HG03159 (cell line): ENCODE data around the gene NKX2-4.

Experiments
- ATAC-seq: cut with Tn5 transposase; IDR thresholded peaks from one replicate; pipeline ENCODE4 v1.9.1; 2021; ENCODE audit warnings: mild to moderate bottlenecking, moderate library complexity; ENCODE audit not compliant: unreplicated experiment

Gene NKX2-4

GRCh38 chr20:21364413-21364812 lies 32.9 kb downstream of the NKX2-4 start:
- ATAC-seq, result no peak

- no peak for ATAC-seq
Observed at GRCh38 chr20:21361266-21361665, 36.1 kb downstream of the NKX2-4 start.

- ATAC-seq, result no peak
Observed at GRCh38 chr20:21360705-21361104, 36.6 kb downstream of the NKX2-4 start.

GRCh38 chr20:21358737-21359136 lies 38.6 kb downstream of the NKX2-4 start:
- no peak for ATAC-seq

DNA sequence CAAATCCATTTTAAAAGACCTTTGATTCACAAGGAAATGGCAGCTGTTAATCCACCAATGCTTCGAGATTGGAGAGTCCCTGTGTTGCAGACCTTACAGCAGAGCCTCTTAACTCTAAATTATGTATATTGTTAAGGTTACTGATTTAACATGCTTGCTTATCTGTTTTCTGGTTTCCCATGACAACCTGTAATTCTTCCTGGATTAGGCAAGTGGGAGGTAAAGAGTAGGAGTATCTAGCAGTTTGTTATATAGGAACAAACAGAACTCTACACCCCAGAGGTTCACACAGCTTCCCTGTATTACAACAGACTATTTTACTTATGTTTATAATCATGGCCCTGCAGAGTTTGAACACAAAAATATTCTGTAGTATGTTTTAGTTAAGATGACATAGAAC lies 39.5 kb downstream of the NKX2-4 start:
- no peak for ATAC-seq

DNA sequence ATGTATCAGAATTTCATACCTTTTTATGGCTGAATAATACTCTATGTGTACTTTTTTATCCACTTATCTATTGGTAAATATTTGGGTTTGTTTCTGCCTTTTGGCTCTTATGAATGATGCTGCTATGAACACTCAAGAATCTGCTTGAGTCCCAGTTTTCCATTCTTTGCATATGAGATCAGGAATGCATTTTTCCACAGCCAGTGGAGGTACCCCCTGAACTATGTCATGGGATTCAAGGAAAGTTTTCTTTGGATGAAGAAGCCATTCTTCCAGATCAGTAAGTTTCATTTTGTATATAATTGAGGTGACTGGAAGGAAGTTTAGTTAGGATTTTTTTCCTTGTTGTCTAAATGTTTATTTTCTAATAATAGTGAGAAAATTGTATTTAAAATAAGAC lies 40.9 kb downstream of the NKX2-4 start:
- ATAC-seq, result no peak

GRCh38 chr20:21355981-21356380 lies 41.3 kb downstream of the NKX2-4 start:
- no peak for ATAC-seq

GRCh38 chr20:21353236-21353635 lies 44.1 kb downstream of the NKX2-4 start:
- no peak for ATAC-seq

- ATAC-seq, result no peak
Observed at GRCh38 chr20:21352703-21353102, 44.6 kb downstream of the NKX2-4 start.
